Ovary (tissue), 3 donors: ENCODE data around the gene USP36.

Experiments
- POLR2A ChIP-seq: fragments of 450-650 bp; IDR thresholded peaks from one replicate; pipeline ENCODE4 v1.6.1; 2017; ENCODE audit warnings: antibody characterized with exemption, mild to moderate bottlenecking, moderate library complexity
- TF ChIP-seq, protein P1 (sequence below), 3 donors: fragments of 450-650 bp in 2 of 3; fragments of 200-600 bp in 1 of 3; IDR thresholded peaks; one replicate each; pipeline versions ENCODE4 v1.5.1 to v1.8.0; 2016 to 2022; ENCODE audit warnings: antibody characterized with exemption in 3 of 3, mild to moderate bottlenecking in 1 of 3
- donor health status: DM: no; HTN: no; CAD: no.

- TF ChIP-seq, protein P1, sequence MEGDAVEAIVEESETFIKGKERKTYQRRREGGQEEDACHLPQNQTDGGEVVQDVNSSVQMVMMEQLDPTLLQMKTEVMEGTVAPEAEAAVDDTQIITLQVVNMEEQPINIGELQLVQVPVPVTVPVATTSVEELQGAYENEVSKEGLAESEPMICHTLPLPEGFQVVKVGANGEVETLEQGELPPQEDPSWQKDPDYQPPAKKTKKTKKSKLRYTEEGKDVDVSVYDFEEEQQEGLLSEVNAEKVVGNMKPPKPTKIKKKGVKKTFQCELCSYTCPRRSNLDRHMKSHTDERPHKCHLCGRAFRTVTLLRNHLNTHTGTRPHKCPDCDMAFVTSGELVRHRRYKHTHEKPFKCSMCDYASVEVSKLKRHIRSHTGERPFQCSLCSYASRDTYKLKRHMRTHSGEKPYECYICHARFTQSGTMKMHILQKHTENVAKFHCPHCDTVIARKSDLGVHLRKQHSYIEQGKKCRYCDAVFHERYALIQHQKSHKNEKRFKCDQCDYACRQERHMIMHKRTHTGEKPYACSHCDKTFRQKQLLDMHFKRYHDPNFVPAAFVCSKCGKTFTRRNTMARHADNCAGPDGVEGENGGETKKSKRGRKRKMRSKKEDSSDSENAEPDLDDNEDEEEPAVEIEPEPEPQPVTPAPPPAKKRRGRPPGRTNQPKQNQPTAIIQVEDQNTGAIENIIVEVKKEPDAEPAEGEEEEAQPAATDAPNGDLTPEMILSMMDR (IDR thresholded peaks at IDR 0.05) = no peak
- no peak for TF ChIP-seq POLR2A
Observed at GRCh38 chr17:78779850-78780249, 60.8 kb downstream of the USP36 start.
